Measurements from ENCODE around the gene DMAC2L. TPM values are rescaled to one million over a fixed set of nuclear protein-coding genes. Genes with fewer than 3 reads are reported as not detected.

DMAC2L gene
- total RNA-seq (2022; extraction: Qiagen RNA extraction), result 10.9 to 14.7 TPM (median 14.2 TPM) in 5 replicates

DNA sequence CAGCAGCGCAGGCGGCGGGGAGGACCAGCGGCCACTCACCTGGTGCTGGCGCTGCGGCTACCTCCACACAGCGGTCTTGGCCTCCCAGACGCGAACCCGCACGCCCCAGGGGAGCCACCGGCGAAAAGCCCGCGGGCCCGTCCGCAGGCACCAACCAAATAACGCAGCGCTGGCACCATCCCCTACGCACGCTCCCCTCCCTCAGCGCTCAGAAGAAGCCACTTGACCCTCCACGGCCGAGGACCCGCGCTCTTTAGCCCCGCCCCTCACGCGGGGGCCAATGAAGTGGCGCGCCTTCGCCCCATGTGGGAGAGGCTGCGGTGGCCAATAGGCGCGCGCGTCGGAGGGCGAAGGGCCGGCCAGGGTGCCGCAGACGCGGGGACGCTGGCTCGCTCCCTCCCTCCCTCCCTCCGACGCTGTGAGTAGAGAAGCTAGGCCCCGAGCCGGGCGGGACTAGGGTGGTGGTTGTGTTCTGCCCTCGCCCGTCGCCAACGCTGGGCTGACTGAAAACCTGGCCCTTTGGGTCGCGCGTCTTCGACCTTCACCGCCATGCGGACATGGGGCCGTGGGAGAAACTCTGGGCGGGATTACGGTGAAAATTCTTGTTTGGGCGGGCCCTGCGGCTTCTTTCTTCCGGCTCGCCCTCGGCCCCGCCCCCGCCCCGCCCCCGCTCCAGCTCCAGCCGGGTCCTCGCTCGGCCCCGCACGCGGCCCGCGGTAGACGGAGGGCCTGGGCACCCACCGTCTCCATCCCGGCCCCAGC, at the start of gene DMAC2L, which contains the start of gene L2HGDH:
DMAC2L (plus strand) TSS at position 353 of the 762 bp plus-strand sequence. CDS start 9,164 bp downstream, outside the sequence.
L2HGDH (minus strand) TSS at position 258 of the 762 bp plus-strand sequence; CDS start at position 179, 79 bp downstream.

Other genes with a start within 250 kb of the DMAC2L start
- 8.4 to 9.6 TPM (median 8.9 TPM) in 5 replicates for gene VCPKMT, start 195.8 kb upstream of the DMAC2L start, total RNA-seq (2022; extraction: Qiagen RNA extraction)
- gene SOS2, start 80.7 kb upstream of the DMAC2L start, total RNA-seq (2022; extraction: Qiagen RNA extraction), result 8.0 to 11.5 TPM (median 11.0 TPM) in 5 replicates
- gene L2HGDH, start 95 bp upstream of the DMAC2L start, total RNA-seq (2022; extraction: Qiagen RNA extraction), result 8.0 to 12.2 TPM (median 9.8 TPM) in 5 replicates
- gene CDKL1, start 84.6 kb downstream of the DMAC2L start, total RNA-seq (2022; extraction: Qiagen RNA extraction), result 6.4 to 16.7 TPM (median 7.9 TPM) in 5 replicates
- gene MAP4K5, start 220.2 kb downstream of the DMAC2L start, total RNA-seq (2022; extraction: Qiagen RNA extraction), result 28.7 to 39.9 TPM (median 35.1 TPM) in 5 replicates
- gene ATL1, start 247.8 kb downstream of the DMAC2L start, total RNA-seq (2022; extraction: Qiagen RNA extraction), result 4.9 to 6.3 TPM (median 5.4 TPM) in 5 replicates

Measured in A549 treated with Mapracorat at 1 μM for 4 hours (cell line).